Kidney epithelial cell (primary cell): ENCODE measurements around the gene LTA4H. TPM values are rescaled to one million over a fixed set of nuclear protein-coding genes. Genes with fewer than 3 reads are reported as not detected.

ENCODE experiments used
- DNase-seq: peaks from one replicate; pipeline ENCODE4 v3.0.0-alpha.2; 2010; ENCODE audit warnings: low read depth
- H3K27me3 ChIP-seq: 2 replicates; pipeline ENCODE4 v1.6.0; 2011; ENCODE audit warnings: low read length; ENCODE audit not compliant: control insufficient read depth, insufficient read depth
- H3K36me3 ChIP-seq: 2 replicates; pipeline ENCODE4 v1.5.1; 2011; ENCODE audit warnings: low read length; ENCODE audit not compliant: control insufficient read depth, insufficient read depth
- H3K4me3 ChIP-seq: 2 replicates; pipeline ENCODE4 v1.5.1; 2011; ENCODE audit warnings: low read depth, mild to moderate bottlenecking, control low read depth, low read length
- total RNA-seq: library from RNA; depleted of rRNA; stranded (reverse); fragments of >200 nt; gene quantifications from 2 replicates; pipeline ENCODE4 v1.2.3, GENCODE V29; 2015
- TF ChIP-seq, protein P1 (sequence below): IDR thresholded peaks from 2 replicates; pipeline ENCODE4 v1.5.1; 2011; ENCODE audit warnings: mild to moderate bottlenecking, moderate library complexity, low read length, control low read depth, inconsistent platforms; ENCODE audit not compliant: insufficient read depth, poor library complexity, severe bottlenecking

LTA4H gene
- total RNA-seq, 1 donor from 2014 or later = 78.9 TPM

DNA sequence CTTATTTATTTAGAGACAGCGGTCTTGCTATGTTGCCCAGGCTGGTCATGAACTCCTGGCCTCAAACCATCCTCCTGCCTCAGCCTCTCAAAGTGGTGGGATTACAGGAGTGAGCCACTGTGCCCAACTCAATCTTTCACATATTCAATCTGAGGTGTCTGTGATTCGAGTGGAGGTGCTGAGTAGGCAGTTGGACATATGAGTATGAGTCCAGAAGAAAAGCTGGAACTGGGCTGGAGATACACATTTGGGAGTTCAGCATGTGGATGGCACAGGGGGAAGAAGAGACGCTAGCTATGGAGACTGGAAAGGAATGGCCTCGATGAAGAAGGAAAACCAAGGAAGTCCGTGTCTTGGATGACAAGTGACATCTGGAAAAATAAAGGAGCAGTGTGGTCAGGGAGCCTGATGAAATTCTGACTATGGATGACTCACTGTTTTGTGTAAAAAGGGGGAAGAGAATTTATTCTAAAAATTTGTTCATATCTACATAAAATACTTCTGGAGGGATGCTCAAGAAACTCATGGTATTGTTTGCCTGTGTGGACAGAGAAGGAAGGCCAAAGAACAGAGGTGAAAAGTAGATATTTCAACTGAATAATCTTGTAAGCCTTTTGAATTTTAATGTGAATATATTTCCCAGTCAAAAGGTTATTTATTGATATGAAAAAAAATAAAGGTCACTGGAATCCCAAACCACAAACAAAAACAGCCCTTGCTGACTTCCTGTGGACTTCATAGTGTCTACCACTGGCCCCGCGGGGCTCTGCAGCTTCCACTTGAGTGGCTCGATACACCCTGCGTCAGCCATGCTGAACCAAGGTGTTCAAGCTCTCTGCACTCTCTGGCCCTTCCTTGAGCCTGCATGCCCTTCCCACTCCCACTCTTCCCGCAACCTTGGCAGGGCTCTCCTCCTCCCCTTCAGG lies 8.9 kb upstream of the LTA4H start:
- no peak for DNase-seq
- Histone ChIP-seq H3K36me3 (no peaks in the 10 kb centered on the region), H3K4me3 (no peak overlapping the region), H3K27me3 (no peaks in the 10 kb centered on the region)
- TF ChIP-seq, protein P1, sequence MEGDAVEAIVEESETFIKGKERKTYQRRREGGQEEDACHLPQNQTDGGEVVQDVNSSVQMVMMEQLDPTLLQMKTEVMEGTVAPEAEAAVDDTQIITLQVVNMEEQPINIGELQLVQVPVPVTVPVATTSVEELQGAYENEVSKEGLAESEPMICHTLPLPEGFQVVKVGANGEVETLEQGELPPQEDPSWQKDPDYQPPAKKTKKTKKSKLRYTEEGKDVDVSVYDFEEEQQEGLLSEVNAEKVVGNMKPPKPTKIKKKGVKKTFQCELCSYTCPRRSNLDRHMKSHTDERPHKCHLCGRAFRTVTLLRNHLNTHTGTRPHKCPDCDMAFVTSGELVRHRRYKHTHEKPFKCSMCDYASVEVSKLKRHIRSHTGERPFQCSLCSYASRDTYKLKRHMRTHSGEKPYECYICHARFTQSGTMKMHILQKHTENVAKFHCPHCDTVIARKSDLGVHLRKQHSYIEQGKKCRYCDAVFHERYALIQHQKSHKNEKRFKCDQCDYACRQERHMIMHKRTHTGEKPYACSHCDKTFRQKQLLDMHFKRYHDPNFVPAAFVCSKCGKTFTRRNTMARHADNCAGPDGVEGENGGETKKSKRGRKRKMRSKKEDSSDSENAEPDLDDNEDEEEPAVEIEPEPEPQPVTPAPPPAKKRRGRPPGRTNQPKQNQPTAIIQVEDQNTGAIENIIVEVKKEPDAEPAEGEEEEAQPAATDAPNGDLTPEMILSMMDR = no peak

DNA sequence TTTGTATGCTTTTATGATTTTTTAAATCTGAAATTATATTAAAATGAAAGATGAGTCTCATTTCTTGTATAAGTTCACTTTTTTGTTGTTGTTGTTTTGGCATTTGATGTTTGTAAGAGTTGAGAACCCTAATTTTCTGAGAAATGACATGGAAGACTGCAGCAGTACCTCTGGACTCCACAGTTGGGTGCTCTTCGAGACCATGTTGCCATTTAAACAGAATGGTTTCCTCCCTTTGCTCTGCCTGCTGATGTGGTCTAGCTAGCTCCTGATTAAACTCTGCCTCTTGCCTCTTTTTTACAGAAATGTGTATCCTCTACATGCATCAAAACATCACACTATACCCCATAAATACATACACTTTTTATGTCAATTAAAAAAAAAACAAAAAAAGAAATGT lies 5.8 kb upstream of the LTA4H start:
- no peak overlapping the region for H3K4me3 ChIP-seq
- no peak for DNase-seq
- no peaks in the 10 kb centered on the region for H3K36me3 ChIP-seq
- TF ChIP-seq, protein P1 = no peak
- no peaks in the 10 kb centered on the region for H3K27me3 ChIP-seq

DNA sequence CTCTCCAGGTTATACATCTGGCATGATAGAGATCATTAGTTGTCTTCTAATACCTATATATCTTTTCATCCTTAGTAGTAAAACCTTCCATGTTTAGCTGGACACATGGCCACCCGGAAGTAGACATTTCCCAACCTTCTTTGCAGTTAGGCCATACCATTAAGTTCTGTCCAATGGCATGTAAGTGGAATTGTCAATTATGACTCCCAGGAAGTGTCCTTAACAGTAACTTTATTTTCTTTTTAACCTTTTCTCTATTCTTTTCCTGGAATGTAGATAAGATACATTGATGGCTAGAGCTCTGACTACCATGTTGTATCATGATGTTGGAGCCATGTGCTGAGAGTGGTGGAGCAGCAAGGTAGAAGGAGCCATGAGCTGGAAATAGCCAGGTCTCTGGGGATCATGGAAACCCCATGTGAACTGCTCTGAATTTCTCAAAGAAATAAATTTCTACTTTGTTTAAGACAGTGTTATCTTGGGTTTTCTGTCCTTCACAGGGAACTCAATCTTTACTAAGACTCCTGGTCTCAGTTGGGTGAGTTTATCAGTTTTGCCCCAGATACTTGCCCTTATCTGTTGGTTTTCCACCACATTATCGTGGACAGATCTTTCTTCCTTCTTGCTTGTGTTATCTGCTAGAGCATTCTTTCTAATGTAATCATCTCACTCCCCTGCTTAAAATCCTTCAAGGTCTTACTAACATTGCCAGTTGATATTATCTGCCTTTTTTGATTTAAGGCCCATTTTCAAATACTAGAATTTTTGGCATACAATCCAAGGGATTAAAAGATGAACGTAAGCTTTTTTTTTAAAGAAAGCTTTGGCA lies 5.1 kb upstream of the LTA4H start:
- Histone ChIP-seq H3K4me3 (no peak overlapping the region), H3K27me3 (no peaks in the 10 kb centered on the region), H3K36me3 (no peaks in the 10 kb centered on the region)
- TF ChIP-seq, protein P1 = no peak
- DNase-seq = no peak

DNA sequence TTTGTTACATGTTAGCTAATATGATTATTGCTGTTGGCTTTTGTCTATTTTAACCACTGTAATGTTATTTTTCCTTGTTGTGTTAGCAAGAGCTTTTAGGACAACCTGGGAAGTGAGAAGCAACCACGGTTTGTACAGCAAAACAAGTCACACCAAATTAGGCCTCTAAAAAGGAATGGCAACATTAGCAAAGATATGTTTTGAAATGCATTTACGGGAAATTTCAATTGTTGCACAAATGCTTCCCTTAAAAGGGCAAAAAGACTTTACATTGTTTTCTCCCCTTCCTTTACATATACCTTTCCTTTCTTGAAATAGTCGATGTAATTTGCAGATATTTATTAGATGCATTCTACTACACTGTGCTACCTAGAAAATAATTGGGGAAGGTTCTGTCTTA lies 4.1 kb upstream of the LTA4H start:
- Histone ChIP-seq H3K27me3 (no peaks in the 10 kb centered on the region), H3K4me3 (no peak overlapping the region), H3K36me3 (no peaks in the 10 kb centered on the region)
- TF ChIP-seq, protein P1 = no peak
- DNase-seq = no peak

DNA sequence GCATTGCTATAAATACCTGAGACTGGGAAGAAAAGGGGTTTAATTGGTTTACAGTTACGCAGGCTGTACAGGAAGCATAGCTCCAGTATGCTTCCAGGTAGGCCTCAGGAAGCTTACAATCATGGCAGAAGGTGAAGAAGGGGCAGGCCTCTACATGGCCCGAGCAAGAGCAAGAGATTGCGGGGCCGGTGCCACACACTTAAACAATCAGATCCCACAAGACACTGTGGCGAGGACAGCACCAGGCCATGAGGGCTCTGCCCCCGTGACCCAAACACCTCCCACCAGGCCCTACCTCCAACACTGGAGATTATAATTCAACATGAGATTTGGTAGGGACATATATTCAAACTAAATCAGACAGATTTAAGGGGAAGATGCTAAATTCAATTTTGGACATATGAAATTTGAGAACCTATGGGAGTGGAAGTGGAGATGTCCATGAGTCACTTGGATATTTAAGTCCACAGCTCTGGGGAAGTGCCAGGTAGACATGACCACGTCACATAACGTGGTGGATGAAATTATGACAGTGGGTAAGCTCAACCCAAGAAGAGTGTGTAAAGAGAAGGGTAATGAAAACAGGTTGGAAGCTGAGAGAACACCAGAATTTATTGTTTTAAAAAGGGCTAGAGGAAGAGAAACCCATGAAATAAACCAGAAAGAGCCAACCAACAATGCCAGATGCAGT lies 1.5 kb upstream of the LTA4H start:
- no peaks in the 10 kb centered on the region for H3K27me3 ChIP-seq
- H3K4me3 ChIP-seq = no peak overlapping the region
- DNase-seq = no peak
- TF ChIP-seq, protein P1 = no peak
- H3K36me3 ChIP-seq = no peaks in the 10 kb centered on the region
